ENCODE data around the gene PTDSS2.

GRCh38 chr11:464316-464715 is 14.2 kb downstream of the PTDSS2 start:
- TF ChIP-seq POLR2AphosphoS5 (IDR thresholded peaks at IDR 0.05; ENCODE audit: low read depth, low read length) = no peak
- no peak for TF ChIP-seq TAF1 (IDR thresholded peaks at IDR 0.05; ENCODE audit: borderline replicate concordance, low read depth, low read length)
- TF ChIP-seq POLR2A (IDR thresholded peaks at IDR 0.05; ENCODE audit: low read depth, low read length) = no peak

All from GM12892 (cell line).